Activated CD8-positive, alpha-beta memory T cell treated with anti-CD3 and anti-CD28 coated beads for 48 hours (primary cell): Measurements from ENCODE around the gene ESR1.
"Not testable (repeated sequence)": the region's sequence is repeated elsewhere in the genome, so short reads cannot be mapped to it uniquely, and the experiment has no call there.

Experiments used
- DNase-seq, 3 experiments: peaks; one replicate each; pipeline ENCODE4 v3.0.0-alpha.2; 2020; ENCODE audit warnings: low read depth in 2 of 3, low spot score in 2 of 3

The ESR1 gene

DNA sequence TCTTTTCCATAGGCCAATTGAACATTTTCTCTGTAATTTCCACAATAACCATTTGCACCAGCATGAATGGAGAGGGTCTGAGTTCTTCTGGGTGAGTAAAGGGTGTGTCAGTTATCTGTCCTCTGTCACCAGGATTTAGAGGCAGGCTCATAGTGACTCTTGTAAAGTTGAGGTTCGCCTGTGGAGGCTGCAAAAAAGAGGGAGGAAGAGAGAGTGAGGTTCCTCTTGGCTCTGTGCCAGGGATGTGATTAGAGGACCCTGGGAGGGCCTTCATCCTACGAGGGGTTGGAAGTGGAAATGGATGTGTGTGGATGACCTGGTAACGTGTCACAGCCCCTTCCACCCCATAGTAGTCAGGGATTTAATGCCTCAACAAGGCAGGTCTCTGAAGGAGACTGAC is 242.0 kb downstream of the ESR1 start:
- no peak for DNase-seq

DNA sequence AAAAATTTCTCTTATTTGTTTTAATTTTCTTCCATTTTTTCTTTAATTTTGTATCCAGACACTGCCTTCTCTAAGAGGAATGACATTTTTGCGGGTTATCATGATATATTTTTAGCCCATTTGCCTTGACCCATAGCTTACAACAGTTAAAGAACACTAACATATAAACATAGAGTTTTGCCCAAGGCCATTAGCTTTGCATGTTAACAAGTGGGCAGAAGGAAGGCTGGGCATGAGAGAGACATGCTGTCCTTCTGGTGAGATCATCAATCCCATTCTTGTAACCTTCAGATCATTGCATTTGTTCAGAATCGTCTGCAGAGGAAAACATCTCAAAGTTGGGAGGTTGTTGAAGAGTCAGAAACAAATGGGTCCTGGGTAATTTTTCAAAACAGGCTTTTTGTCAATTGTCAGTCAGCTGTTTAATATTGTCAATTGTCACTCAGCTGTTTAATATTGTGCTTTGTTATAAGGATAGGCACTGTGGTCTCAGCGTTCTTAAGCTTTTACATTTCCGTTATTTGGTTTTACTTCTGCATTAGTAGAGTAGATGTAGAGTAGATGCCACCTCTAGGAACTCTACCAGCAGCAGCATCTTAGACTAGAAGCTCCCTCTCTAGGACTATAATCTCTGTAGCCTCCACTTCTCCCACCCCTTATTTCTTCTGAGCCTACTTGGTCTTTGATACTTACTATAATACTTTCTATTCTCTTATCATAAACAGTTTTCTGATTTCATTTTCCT is 243.1 kb downstream of the ESR1 start:
- DNase-seq: no peak

DNA sequence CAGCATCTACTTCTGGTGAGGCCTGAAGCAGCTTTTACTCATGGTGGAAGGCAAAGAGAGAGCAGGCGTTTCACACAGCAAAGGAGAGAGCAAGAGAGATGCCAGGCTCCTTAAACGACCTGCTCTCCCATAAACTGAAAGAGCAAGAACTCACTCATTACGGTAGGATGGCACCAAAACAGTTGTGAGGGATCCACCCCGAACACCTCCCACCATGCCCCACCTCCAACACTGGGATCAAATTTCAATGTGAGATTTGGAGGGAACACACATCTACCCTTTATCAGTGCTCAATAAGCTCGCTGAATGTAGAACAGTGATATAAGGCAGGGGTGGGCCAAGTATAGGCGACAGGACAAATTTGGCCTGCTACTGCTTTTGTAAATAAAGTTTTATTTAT is 244.6 kb downstream of the ESR1 start:
- no peak for DNase-seq

DNA sequence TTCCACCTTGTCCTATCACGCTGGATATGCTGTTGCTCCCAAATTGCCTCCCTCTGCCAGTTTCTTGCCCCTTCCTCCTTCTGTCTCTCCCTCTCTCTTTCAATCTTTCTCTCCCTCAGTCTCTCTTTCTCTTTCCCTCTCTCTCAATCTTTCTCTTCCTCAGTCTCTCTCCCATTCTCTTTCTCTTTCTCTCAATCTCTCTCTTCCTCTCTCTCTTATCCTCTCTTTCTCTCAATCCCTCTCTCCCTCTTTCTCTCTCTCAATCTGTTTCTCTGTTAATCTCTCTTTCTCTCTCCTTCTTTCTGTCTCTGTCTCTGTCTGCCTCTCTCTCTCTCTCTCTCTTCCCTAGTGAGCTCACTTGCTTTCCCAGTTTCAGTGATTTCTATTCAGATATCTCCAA is 245.8 kb downstream of the ESR1 start:
- no peak for DNase-seq

DNA sequence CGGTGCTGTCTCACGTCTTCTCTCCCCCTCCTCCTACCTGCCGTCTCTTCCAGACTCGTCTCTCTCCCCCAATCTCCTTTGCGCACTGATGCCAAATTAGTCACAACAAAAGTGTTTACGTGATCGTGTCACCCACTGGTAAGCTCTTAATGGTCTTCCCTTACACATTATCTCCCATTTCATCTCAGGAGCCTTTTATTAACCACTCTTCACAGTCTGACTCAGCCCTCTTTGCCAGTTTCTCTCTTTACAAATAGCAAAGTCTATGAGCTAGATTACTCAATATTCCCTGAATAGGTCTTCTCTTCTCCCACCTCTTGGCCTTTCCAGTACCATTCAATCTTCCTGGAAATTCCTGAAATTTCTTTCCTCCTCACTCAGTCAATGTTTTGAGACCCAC is 247.0 kb downstream of the ESR1 start:
- DNase-seq: no peak

DNA sequence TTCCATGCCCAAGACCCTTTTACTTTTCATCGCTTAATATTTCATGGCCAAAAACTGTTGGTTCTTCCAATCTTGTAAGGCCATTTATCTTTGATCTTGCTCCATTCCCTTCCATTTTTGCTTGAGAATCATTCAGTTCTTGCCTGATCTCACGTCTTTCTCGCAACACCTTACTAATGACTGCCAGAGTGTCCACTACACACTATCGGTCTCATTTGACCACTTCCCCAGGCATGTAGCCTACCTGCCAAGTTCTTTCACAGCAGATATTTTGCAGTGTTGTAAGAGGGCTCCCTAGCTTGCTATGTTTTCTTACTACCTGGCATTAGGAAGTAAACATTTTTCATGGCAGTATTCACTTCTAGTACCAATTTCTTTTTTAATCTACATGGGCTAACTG is 248.0 kb downstream of the ESR1 start:
- DNase-seq: no peak

DNA sequence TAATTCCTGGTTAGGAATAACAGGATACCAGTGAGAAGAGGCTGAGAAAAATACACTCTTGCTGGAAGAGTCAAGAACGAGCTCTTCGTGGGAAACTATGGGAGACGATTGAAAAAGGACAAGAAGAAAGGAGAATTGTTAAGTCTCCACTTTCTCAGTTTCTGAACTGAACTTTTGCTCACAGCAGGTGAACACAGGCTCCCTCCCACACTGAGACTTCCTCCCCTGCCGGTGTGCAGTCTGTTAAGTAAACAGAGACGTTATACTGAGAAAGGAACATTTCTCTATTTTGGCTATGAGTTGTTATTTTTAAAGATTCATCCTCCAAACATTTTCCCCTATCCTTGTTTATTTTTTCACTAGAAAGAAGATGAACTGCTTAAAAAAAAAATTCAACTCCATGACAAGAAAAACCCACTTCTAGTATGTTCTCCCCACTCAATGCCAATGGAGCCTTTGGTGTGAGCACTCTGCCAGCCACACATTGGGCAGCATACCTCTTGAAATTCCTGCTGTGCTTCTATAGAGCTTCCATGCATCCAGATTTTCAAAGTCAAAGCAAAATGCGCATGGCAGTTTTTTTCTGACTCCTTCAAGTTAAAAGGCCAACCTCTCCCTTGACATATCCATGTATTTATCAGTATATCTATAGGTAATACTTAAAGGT is 250.5 kb downstream of the ESR1 start:
- no peak for DNase-seq

DNA sequence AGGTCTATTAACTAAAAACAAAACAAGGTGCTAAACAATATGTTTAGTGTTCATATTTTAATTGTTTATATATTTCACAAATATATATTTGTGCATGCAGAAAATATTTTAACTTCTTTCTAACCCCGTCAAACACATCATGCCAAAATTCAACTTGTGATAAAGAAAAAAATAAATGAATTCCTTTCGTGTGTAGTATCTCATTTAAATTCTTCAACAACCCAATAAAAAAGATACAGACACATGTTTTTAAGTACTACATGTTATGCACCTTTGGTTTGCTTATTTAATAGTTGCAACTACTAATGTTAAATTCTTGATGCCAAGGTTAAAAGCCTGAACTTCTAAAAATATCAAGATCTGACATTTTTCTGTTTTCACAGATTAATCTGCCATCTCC is 252.4 kb downstream of the ESR1 start:
- DNase-seq: no peak

DNA sequence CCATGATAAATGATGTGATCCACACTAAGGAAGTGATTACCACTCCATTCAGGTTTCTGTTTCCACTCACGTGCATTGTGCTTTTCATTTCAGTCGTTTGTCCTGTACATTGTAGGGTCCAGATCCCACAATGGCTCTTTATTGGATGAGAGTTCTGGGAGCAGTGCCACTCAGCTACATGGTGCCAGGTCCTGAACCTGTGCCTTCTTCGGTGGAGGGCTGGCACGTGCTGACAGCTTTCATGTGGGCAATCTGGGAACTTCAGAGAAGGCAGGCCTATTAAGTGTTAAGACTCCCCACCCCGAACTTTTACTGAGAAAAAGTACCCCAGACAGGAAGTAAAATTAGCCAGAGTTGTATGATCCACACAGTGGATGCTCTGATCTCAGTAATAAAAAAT is 255.0 kb downstream of the ESR1 start:
- DNase-seq: no peak

DNA sequence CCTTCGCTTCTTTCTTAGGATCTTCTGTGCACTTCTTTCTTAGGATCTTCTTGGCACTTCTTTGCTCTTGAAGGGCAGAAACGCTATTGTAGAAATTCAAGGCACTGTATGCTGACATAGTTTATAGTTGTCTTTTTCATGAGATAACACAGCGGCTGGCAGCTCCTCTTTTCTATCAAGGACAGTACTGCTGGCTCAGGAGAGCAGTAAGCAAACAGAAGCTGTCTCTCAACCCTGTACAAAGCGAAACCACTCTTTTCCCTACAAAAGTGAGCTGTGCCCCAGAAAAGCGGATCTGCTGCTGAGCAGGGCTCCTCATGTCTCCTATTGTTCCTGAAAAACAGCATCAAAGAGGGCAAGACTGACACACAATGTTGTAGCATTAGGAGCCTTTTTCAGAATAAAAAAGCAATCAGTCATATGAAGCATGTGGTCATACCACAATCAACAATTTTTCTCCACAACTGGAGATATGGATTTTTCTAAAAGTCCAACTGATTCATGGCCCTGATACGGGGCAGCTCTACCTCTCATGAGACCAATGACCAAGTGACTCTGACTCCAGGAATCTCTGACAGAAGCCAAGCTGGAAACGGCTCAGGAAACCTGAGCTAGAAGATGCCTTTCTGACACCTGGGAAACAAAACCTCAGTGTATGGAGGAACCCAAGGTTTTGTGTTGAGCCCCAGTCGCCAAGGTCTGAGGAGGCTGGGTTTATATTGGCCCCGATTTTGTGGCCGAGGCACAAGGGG is 255.9 kb downstream of the ESR1 start:
- no peak for DNase-seq

DNA sequence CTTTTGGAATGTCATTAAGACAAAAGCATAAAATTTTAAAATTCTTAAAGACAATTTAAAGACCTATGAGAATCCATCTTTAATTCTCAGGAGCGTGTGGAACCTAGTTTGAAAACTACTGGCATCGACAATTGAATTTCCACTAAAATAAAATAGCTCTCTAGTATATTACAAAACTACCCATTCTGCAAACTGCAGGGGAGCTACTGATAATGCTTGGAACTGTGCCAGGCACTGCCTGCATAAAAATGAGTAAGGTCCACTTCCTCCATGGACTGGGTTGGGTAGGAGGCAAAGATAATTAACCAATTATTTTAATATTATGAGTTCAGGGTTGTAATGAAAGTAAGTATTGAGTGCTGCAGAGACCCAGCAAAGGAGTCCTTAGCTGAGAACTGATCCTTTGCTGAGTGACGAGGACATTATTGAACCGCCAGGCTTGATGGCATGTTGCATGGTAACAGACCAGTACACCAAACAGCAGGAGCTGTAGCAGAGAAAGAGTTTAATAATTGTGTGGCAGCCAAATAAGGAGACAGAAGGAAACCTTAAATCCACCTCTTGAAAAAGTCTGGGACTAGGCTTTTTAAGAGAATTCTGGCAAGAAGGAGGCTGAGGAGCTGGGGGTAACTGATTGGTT is 261.3 kb downstream of the ESR1 start:
- DNase-seq: no peak

DNA sequence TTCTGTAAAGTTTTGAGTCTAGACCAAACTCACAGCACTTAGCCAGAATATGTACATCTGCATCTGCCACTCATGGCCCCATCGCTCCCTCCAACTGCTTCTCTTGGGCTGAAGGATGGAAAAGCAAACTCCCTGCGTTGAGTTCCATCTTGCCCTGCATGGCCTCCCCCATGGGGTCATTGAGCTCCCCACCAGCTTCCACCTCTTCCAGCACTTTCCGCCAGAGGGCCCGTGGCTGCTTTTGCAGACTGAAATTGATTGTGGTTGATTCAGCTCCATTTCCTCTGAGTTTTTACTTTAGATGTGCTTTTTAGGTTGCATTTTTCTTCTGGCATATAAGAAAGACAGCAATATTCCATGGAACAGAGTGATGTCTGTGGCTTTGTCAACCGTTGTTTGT is 263.1 kb downstream of the ESR1 start:
- DNase-seq: no peak

DNA sequence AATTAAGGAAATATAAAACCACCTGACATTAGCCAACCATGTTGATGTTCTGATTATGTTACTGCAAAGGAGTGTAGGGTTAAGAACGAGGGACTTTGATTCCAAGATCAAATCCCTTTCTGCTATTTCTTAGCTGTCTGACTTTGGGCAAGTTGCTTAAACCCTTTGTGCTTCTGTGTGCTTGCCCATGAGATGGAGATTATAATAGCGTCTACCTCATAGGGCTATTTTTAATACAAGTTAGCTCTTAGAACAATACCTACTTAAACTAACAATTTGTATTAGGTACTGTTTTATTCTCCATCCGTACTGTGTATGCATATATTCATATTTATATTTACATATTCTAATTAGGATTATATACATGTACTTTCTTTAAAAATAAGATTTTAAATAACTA is 263.8 kb downstream of the ESR1 start:
- no peak for DNase-seq

DNA sequence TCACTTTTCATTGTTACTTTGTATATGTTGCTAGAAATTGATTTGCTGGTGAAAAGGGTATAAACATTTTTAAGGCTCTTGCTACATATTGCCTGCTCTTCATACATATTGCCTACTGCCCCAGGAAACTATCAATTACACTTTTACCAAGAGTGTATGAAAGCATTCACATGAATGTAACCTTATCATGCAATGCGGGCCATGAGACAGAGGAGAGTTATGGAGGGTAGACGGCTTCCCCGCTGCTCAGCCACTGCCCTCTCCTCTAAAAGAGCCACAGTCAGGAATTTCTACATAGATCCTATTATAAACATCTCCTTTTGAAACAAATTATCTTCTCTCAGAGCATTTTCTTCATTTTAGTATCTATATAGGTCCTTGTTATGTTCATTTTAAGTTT is 264.4 kb downstream of the ESR1 start:
- DNase-seq: no peak

DNA sequence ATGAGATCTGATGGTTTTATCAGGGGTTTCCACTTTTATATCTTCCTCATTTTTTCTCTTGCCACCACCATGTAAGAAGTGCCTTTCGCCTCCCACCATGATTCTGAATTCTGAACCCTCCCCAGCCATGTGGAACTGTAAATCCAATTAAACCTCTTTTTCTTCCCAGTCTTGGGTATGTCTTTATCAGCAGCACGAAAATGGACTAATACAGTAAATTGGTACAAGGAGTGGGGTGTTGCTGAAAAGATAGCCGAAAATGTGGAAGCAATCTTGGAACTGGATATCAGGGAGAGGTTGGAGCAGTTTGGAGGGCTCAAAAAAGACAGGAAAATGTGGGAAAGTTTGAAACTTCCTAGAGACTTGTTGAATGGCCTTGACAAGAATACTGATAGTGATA is 268.8 kb downstream of the ESR1 start:
- not testable (repeated sequence) for DNase-seq

DNA sequence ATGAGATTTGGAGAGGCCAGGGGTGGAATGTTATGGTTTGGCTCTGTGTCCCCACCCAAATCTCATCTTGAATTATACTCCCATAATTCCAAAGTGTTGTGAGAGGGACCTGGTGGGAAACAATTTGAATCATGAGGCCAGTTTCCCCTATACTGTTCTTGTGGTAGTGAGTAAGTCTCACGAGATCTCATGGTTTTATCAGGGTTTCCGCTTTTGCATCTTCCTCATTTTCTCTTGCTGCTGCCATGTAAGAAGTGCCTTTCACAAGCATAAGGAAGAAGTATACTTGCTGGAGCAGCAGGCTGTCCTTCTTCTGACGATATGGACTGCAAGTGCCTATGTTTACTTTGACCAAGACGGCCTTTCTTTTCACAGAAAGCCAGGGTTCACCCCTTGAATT is 270.5 kb downstream of the ESR1 start:
- no peak for DNase-seq

DNA sequence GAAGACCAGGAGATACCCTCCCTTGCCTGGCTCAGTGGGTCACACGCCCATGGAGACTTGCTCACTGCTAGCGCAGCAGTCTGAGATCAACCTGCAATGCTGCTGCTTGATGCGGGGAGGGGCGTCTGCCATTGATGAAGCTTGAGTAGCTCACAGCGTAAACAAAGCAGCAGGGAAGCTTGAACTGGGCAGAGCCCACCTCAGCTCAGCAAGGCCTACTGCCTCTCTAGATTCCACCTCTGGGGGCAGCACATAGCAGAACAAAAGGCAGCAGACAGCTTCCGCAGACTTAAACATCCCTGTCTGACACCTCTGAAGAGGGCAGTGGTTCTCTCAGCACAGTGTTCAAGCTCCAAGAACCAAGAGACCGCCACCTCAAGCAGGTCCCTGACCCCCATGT is 271.3 kb downstream of the ESR1 start:
- DNase-seq: no peak

DNA sequence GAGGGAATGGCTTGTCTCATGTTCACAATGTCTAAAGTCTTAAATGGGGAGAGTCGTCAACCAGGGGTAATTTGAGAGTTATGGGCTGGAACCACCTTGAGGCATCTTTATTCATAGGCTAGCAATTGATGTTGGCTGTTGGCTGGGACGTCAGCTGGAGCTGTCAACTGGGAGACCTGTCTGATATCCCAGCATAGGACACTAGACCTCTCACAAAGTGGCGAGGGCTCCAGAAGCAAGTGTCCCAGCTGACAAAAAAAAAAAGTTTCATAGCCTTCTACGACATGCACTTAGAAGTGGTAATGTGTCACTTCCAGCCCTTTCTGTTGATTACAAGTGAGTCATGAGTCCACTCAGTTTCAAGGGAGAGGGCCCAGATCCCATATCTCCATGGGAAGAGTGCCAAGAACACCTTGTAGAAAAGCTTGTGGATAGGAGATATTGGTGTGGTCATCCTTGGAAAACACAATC is 278.0 kb downstream of the ESR1 start:
- no peak for DNase-seq

DNA sequence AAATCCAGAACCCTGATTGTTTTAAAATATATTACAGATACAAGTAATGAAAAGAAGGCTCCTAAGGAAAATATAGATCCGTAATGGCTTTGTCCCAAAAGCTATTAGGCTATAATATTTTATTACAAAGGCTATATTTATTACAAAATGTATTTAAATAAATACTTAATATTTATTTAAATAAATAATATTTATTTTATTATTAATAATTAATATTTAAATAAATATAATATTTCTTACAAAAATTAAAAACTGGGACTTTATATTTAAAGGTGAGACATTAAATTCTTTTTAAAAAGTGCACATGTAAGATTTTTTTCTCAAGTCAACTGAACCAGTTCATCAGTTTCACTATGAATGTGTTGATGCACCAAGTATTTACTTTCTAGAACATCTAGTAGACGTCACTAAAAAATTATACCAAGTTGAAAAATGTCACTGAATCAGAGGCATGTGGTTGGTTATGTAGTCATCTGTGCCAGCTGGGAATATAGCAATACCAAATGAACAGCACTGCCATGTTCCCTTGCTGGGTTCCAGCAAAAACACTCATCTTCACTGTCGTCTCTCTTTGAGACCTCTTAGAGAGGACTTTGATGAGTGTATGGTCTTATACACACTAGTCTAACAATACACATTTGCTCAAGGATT is 278.9 kb downstream of the ESR1 start:
- DNase-seq: no peak

DNA sequence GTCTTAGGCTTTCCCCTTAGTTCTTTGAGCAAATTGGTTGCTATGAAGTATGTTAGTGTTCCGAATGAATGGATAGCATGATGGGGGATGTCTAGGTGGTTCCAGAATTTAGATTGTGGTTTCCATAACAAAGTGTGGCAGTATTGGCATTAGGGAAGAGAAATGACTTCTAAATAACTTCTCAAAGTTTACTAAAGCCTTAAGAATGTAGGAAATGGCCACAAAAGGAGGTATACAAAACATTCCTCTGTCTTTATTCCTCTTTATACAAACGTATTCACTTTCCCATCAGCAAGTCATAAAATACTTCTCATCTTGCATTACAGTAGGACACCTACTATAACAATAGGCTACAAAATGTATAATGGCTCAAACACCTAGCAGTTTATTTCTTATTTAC is 279.6 kb downstream of the ESR1 start:
- no peak for DNase-seq

DNA sequence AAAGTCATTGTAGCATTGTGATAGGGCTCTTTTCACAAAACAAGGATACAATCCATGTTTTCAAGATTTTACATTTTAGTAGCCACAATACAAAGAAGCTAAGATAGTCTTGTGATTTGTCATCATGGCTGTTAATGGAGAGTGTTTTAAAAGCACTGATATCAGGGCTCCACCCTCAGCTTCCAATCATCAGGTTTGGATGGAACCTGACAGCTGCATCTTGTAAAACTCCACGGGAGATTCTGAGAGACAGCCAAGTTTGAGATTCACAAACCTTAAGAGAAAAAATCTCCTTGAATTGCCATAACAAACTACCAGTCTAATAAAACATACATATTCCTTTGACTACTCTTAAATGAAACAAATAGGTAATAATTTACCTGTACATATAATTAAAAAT is 280.2 kb downstream of the ESR1 start:
- DNase-seq: no peak
